SK-N-SH (cell line): Measurements from ENCODE around the gene HSD3B7. TPM values are rescaled to one million over a fixed set of nuclear protein-coding genes. Genes with fewer than 3 reads are reported as not detected.

Experiments
- CTCF ChIA-PET: fragments of 300-600, 350-600 bp; formaldehyde crosslinking; extraction: SDS; loops from one replicate; lab custom pipeline; 2021; lab: Yijun Ruan, JAX
- POLR2A ChIA-PET: fragments of 350-600 bp; sonication (Branson Sonifier 250); formaldehyde crosslinking; extraction: SDS; loops from one replicate; lab custom pipeline; 2020; ENCODE audit warnings: antibody characterized with exemption, inconsistent platforms; lab: Yijun Ruan, JAX
- DNase-seq: peaks from one replicate; pipeline ENCODE4 v3.0.0; 2012
- H2AFZ ChIP-seq: fragments of 200-600 bp; sonication (generic); 2 replicates; pipeline ENCODE4 v1.8.1; 2016; ENCODE audit warnings: antibody characterized with exemption, mild to moderate bottlenecking, low read depth
- H3F3A ChIP-seq: fragments of 200-600 bp; sonication (generic); replicated peaks from 2 replicates; pipeline ENCODE3; 2016; ENCODE audit warnings: antibody characterized with exemption, mild to moderate bottlenecking; ENCODE audit not compliant: insufficient read depth
- H3K27ac ChIP-seq, 2 experiments: fragments of 200-500 bp in 1 of 2; fragments of 200-600 bp in 1 of 2; sonication (Bioruptor generic) in 1 of 2; sonication (generic), shearing (Covaris generic) in 1 of 2; 2 replicates each; pipeline versions ENCODE4 v1.5.1 to v1.6.1; 2014 to 2016; ENCODE audit warnings: low read depth in 2 of 2, inconsistent platforms in 1 of 2, low read length in 1 of 2, mild to moderate bottlenecking in 1 of 2, mixed read lengths in 1 of 2
- H3K27me3 ChIP-seq: fragments of 200-600 bp; sonication (generic), shearing (Covaris generic); 2 replicates; pipeline ENCODE4 v1.6.1; 2016; ENCODE audit warnings: mixed run types; ENCODE audit not compliant: insufficient read depth
- H3K36me3 ChIP-seq, 2 experiments: fragments of 200-500 bp in 1 of 2; fragments of 200-600 bp in 1 of 2; sonication (Bioruptor generic) in 1 of 2; sonication (generic) in 1 of 2; replicated peaks in 1 of 2; 2 replicates each; pipeline versions ENCODE3 to v1.5.1; 2014 to 2016; ENCODE audit warnings: low read length in 1 of 2, mild to moderate bottlenecking in 1 of 2; ENCODE audit not compliant: insufficient read depth in 2 of 2, control insufficient read depth in 1 of 2
- H3K4me1 ChIP-seq, 2 experiments: fragments of 200-500 bp in 1 of 2; fragments of 200-600 bp in 1 of 2; sonication (Bioruptor generic) in 1 of 2; sonication (generic), shearing (Covaris generic) in 1 of 2; 2 replicates each; pipeline versions ENCODE4 v1.5.1 to v1.6.1; 2014 to 2016; ENCODE audit warnings: low read depth in 1 of 2, low read length in 1 of 2, mixed run types in 1 of 2; ENCODE audit not compliant: insufficient read depth in 2 of 2, control insufficient read depth in 1 of 2
- H3K4me2 ChIP-seq: fragments of 200-600 bp; sonication (generic), shearing (Covaris generic); 2 replicates; pipeline ENCODE4 v1.6.1; 2017; ENCODE audit warnings: mixed run types
- H3K4me3 ChIP-seq, 2 experiments: fragments of 200-500 bp in 1 of 2; fragments of 200-600 bp in 1 of 2; sonication (Bioruptor generic) in 1 of 2; sonication (generic), shearing (Covaris generic) in 1 of 2; 2 replicates each; pipeline versions ENCODE4 v1.5.1 to v1.8.1; 2014 to 2016; ENCODE audit warnings: low read depth in 2 of 2, inconsistent platforms in 1 of 2, low read length in 1 of 2, mild to moderate bottlenecking in 1 of 2, mixed read lengths in 1 of 2, moderate library complexity in 1 of 2
- H3K79me2 ChIP-seq: fragments of 200-600 bp; sonication (generic); 2 replicates; pipeline ENCODE4 v1.8.1; 2017; ENCODE audit warnings: mild to moderate bottlenecking; ENCODE audit not compliant: insufficient read depth
- H3K9ac ChIP-seq: fragments of 200-600 bp; sonication (generic); 2 replicates; pipeline ENCODE4 v1.6.1; 2017; ENCODE audit warnings: mixed run types
- H3K9me2 ChIP-seq: fragments of 200-600 bp; sonication (generic); 2 replicates; pipeline ENCODE4 v1.6.1; 2017; ENCODE audit warnings: mixed run types
- H3K9me3 ChIP-seq: fragments of 200-600 bp; sonication (generic); 2 replicates; pipeline ENCODE4 v1.6.1; 2017; ENCODE audit warnings: mixed run types, mild to moderate bottlenecking, moderate library complexity
- H4K20me1 ChIP-seq: fragments of 200-600 bp; sonication (generic); 2 replicates; pipeline ENCODE4 v1.6.1; 2017; ENCODE audit warnings: mild to moderate bottlenecking, mixed run types; ENCODE audit not compliant: insufficient read depth
- CHD2 ChIP-seq: fragments of 150-350 bp; IDR thresholded peaks from 2 replicates; pipeline ENCODE4 v1.6.1; 2018; ENCODE audit warnings: low read length; ENCODE audit not compliant: partially characterized antibody
- ELF1 ChIP-seq: IDR thresholded peaks from 2 replicates; pipeline ENCODE4 v1.4.0; 2012
- EZH2phosphoT487 ChIP-seq: fragments of 200-600 bp; sonication (generic); IDR thresholded peaks from 2 replicates; pipeline ENCODE4 v1.6.1; 2017; ENCODE audit warnings: low read depth, mixed run types, mild to moderate bottlenecking, antibody characterized with exemption, moderate library complexity, borderline replicate concordance
- FOXM1 ChIP-seq: IDR thresholded peaks from 2 replicates; pipeline ENCODE4 v1.4.0; 2012; ENCODE audit warnings: low read depth, mild to moderate bottlenecking
- GABPA ChIP-seq: IDR thresholded peaks from 2 replicates; pipeline ENCODE4 v1.4.0; 2012; ENCODE audit warnings: low read depth, mild to moderate bottlenecking
- GATA2 ChIP-seq: sonication (generic); formaldehyde crosslinking; IDR thresholded peaks from 2 replicates; pipeline ENCODE4 v1.5.0; 2020; ENCODE audit warnings: mild to moderate bottlenecking, missing genetic modification reagents
- JUND ChIP-seq: IDR thresholded peaks from 2 replicates; pipeline ENCODE4 v1.4.0; 2012
- NFIC ChIP-seq: IDR thresholded peaks from 2 replicates; pipeline ENCODE4 v1.4.0; 2012; ENCODE audit warnings: borderline replicate concordance
- NRF1 ChIP-seq: IDR thresholded peaks from 2 replicates; pipeline ENCODE4 v1.6.1; 2012; ENCODE audit warnings: low read depth, mild to moderate bottlenecking, low read length
- POLR2AphosphoS5 ChIP-seq: IDR thresholded peaks from 2 replicates; pipeline ENCODE4 v1.6.1; 2012; ENCODE audit warnings: low read depth, low read length
- RAD21 ChIP-seq: IDR thresholded peaks from 2 replicates; pipeline ENCODE4 v1.6.1; 2012; ENCODE audit warnings: mild to moderate bottlenecking, low read length
- RCOR1 ChIP-seq: fragments of 150-350 bp; IDR thresholded peaks from 2 replicates; pipeline ENCODE4 v1.6.1; 2017; ENCODE audit warnings: antibody characterized with exemption, low read length
- RFX5 ChIP-seq: IDR thresholded peaks from 2 replicates; pipeline ENCODE4 v1.6.1; 2012; ENCODE audit warnings: mild to moderate bottlenecking, improper control_type of control experiment, low read length
- RXRA ChIP-seq: IDR thresholded peaks from 2 replicates; pipeline ENCODE4 v1.4.0; 2012; ENCODE audit warnings: low read depth, mild to moderate bottlenecking, borderline replicate concordance
- TCF12 ChIP-seq: IDR thresholded peaks from 2 replicates; pipeline ENCODE4 v1.4.0; 2012
- WGBS: methylation state at CpG from one replicate; pipeline ENCODE4 v1.1.6; 2017; ENCODE audit warnings: low lambda C conversion rate; 5-methylcytosine and 5-hydroxymethylcytosine counted together
- polyA plus RNA-seq, 3 experiments: library from polyadenylated mRNA; depleted of rRNA; stranded (reverse); fragments of >200 nt; gene quantifications; 2 replicates each; pipeline ENCODE4 v1.2.3, GENCODE V29; 2012
- TF ChIP-seq, protein P1 (sequence below): IDR thresholded peaks from 2 replicates; pipeline ENCODE4 v1.4.0; 2012; ENCODE audit warnings: low read depth, borderline replicate concordance
- TF ChIP-seq, protein P2 (sequence below): fragments of 200-600 bp; sonication (generic); IDR thresholded peaks from 2 replicates; pipeline ENCODE4 v1.6.1; 2017; ENCODE audit warnings: antibody characterized with exemption, mild to moderate bottlenecking, moderate library complexity

The HSD3B7 gene
- polyA plus RNA-seq, 1 of the 3 experiments (the other 2 are of a cell fraction) = 12.2 TPM

DNA sequence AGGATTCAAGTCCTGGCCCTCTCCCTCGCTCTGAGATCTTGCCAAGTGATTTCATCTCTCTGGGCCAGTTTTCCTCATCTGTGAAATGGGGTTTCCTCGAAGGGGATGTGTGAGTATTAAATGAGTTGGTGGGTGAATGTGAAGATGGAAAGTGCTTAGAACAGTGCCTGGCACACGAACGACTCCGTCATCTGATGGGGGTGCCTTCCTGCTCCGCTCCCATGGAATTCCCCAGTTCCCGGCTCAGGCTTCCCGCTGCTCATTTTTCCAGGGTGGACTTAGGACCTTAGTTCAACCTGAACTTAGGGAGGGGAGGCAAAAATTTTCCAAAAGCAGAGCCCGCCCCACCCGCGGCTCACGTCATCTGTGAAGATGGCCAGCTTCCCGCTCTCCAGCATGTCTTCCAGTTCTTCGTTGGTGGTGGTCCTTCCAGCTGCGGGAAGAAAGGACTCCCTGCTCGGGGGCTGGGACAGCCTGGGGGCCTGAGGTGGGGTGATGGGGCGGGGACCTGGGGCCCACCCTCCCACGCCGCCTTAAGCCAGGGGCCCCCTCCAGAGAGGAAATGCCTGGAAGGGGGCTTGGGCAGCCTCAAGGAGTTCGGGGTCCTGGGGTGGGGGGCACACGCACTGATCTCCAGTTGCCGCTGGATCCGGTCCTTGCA is 11.4 kb downstream of the HSD3B7 start:
- no peaks in the 10 kb centered on the region for H3K9me3 ChIP-seq
- H3K9me2 ChIP-seq = no peaks in the 10 kb centered on the region
- peak overlapping the region; percentile 78; the same call in 1 of the 2 replicates for H3K4me2 ChIP-seq
- no peaks in the 10 kb centered on the region for H3K27me3 ChIP-seq
- 0 out of 2 replicates have a peak overlapping the region, but pooled peaks have one; percentile 39 for H3K9ac ChIP-seq
- peaks cover 23% of the 10 kb centered on the region for H3F3A ChIP-seq
- DNase-seq = no peak
- WGBS = 68% methylated on average over 20 of the region's 23 CpGs
- H3K4me3 ChIP-seq = peak overlapping the region in 1 of 2 experiments; percentile 0; a peak in 1 of 4 replicates
- peaks cover 2 to 3% of the 10 kb centered on the region in 2 experiments for H3K36me3 ChIP-seq
- ChIA-PET POLR2A (interaction anchor here (1.1 kb wide), 1 partner anchor 8 kb away, joined by 5 read pairs; no protein-coding TSS in a partner anchor), CTCF (interaction anchor here (1.0 to 1.2 kb wide), 3 partner anchors 11 to 146 kb away, joined by 3 to 4 read pairs (median 3); no protein-coding TSS in a partner anchor)
- H3K79me2 ChIP-seq = no peaks in the 10 kb centered on the region
- no peaks in the 10 kb centered on the region for H4K20me1 ChIP-seq
- TF ChIP-seq TCF12 (no peak), ELF1 (no peak), POLR2AphosphoS5 (no peak), RCOR1 (no peak), EZH2phosphoT487 (no peak), RXRA (no peak), JUND (no peak), GABPA (no peak), GATA2 (CRISPR knock-in tag) (no peak), RAD21 (no peak), RFX5 (no peak), CHD2 (no peak), NRF1 (no peak), FOXM1 (no peak), NFIC (no peak)
- TF ChIP-seq, protein P1, sequence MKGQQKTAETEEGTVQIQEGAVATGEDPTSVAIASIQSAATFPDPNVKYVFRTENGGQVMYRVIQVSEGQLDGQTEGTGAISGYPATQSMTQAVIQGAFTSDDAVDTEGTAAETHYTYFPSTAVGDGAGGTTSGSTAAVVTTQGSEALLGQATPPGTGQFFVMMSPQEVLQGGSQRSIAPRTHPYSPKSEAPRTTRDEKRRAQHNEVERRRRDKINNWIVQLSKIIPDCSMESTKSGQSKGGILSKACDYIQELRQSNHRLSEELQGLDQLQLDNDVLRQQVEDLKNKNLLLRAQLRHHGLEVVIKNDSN = no peak
- TF ChIP-seq, protein P2, sequence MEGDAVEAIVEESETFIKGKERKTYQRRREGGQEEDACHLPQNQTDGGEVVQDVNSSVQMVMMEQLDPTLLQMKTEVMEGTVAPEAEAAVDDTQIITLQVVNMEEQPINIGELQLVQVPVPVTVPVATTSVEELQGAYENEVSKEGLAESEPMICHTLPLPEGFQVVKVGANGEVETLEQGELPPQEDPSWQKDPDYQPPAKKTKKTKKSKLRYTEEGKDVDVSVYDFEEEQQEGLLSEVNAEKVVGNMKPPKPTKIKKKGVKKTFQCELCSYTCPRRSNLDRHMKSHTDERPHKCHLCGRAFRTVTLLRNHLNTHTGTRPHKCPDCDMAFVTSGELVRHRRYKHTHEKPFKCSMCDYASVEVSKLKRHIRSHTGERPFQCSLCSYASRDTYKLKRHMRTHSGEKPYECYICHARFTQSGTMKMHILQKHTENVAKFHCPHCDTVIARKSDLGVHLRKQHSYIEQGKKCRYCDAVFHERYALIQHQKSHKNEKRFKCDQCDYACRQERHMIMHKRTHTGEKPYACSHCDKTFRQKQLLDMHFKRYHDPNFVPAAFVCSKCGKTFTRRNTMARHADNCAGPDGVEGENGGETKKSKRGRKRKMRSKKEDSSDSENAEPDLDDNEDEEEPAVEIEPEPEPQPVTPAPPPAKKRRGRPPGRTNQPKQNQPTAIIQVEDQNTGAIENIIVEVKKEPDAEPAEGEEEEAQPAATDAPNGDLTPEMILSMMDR = no peak
- 0 out of 2 replicates have a peak overlapping the region, but pooled peaks have one; percentile 22 for H2AFZ ChIP-seq
- H3K27ac ChIP-seq = peak overlapping the region in 1 of 2 experiments; percentile 92; a peak in 1 of 4 replicates
- H3K4me1 ChIP-seq = peaks cover 14 to 18% of the 10 kb centered on the region in 2 experiments; a peak in 3 of 4 replicates
